ENCODE measurements around the gene LDB2. TPM values are rescaled to one million over a fixed set of nuclear protein-coding genes. Genes with fewer than 3 reads are reported as not detected.
A peak's percentile ranks its signal among the peaks of the same experiment; 100 is the strongest.

The LDB2 gene
- total and polyA plus RNA-seq, 4 donors = 11.0 to 128 (median 55.7) TPM

- WGBS, 2 donors = 72 to 75% methylated on average over 12 of the region's 12 CpGs
- DNase-seq = no peak
- H3K4me1 ChIP-seq (ENCODE audit: control insufficient read depth in 1 of 2, insufficient read depth in 2 of 2, low read length in 2 of 2) = no peaks in the 10 kb centered on the region
- peak; percentile 38 for ATAC-seq (ENCODE audit: low FRiP score)
- no peaks in the 10 kb centered on the region for H3K36me3 ChIP-seq (ENCODE audit: control insufficient read depth in 1 of 2, insufficient read depth in 2 of 2, low read length in 1 of 2)
- no peak overlapping the region for H3K27ac ChIP-seq (ENCODE audit: low read depth in 1 of 2, low read length in 2 of 2)
- H3K4me3 ChIP-seq (ENCODE audit: low read length in 2 of 2) = no peak overlapping the region
- H3K9me3 ChIP-seq (ENCODE audit: control insufficient read depth, low read length) = no peaks in the 10 kb centered on the region
- H3K27me3 ChIP-seq (ENCODE audit: control insufficient read depth in 1 of 2, insufficient read depth in 2 of 2, low read length in 1 of 2) = no peaks in the 10 kb centered on the region
- intact Hi-C loops (cut with DNase I) = no loop called here
Measured at GRCh38 chr4:16827794-16828724, 70.4 kb downstream of the LDB2 start.

GRCh38 chr4:16827045-16827444 lies 71.4 kb downstream of the LDB2 start:
- H3K9me3 ChIP-seq (ENCODE audit: control insufficient read depth, low read length) = no peaks in the 10 kb centered on the region
- H3K27me3 ChIP-seq (ENCODE audit: control insufficient read depth in 1 of 2, insufficient read depth in 2 of 2, low read length in 1 of 2) = no peaks in the 10 kb centered on the region
- no peaks in the 10 kb centered on the region for H3K36me3 ChIP-seq (ENCODE audit: control insufficient read depth in 1 of 2, insufficient read depth in 2 of 2, low read length in 1 of 2)
- ATAC-seq (ENCODE audit: low FRiP score) = no peak
- DNase-seq = no peak
- no peak overlapping the region for H3K4me3 ChIP-seq (ENCODE audit: low read length in 2 of 2)
- H3K27ac ChIP-seq (ENCODE audit: low read depth in 1 of 2, low read length in 2 of 2) = no peak overlapping the region
- WGBS, 2 donors = 50 to 54% methylated on average over 4 of the region's 4 CpGs
- intact Hi-C loops (cut with DNase I) = no loop called here
- H3K4me1 ChIP-seq (ENCODE audit: control insufficient read depth in 1 of 2, insufficient read depth in 2 of 2, low read length in 2 of 2) = no peaks in the 10 kb centered on the region

- no peaks in the 10 kb centered on the region for H3K36me3 ChIP-seq (ENCODE audit: control insufficient read depth in 1 of 2, insufficient read depth in 2 of 2, low read length in 1 of 2)
- H3K9me3 ChIP-seq (ENCODE audit: control insufficient read depth, low read length) = no peaks in the 10 kb centered on the region
- DNase-seq (no peak), ATAC-seq (ENCODE audit: low FRiP score) (no peak)
- 79 to 87% methylated on average over 3 of the region's 3 CpGs for WGBS, 2 donors
- intact Hi-C loops (cut with DNase I) = no loop called here
- no peak overlapping the region for H3K27ac ChIP-seq (ENCODE audit: low read depth in 1 of 2, low read length in 2 of 2)
- H3K27me3 ChIP-seq (ENCODE audit: control insufficient read depth in 1 of 2, insufficient read depth in 2 of 2, low read length in 1 of 2) = no peaks in the 10 kb centered on the region
- H3K4me1 ChIP-seq (ENCODE audit: control insufficient read depth in 1 of 2, insufficient read depth in 2 of 2, low read length in 2 of 2) = no peaks in the 10 kb centered on the region
- no peak overlapping the region for H3K4me3 ChIP-seq (ENCODE audit: low read length in 2 of 2)
Measured at GRCh38 chr4:16826406-16826910, 72.0 kb downstream of the LDB2 start.

GRCh38 chr4:16824278-16824806 lies 74.1 kb downstream of the LDB2 start:
- 80 to 87% methylated on average over 4 of the region's 4 CpGs for WGBS, 2 donors
- DNase-seq = no peak
- Histone ChIP-seq H3K36me3 (ENCODE audit: control insufficient read depth in 1 of 2, insufficient read depth in 2 of 2, low read length in 1 of 2) (no peaks in the 10 kb centered on the region), H3K27me3 (ENCODE audit: control insufficient read depth in 1 of 2, insufficient read depth in 2 of 2, low read length in 1 of 2) (no peaks in the 10 kb centered on the region), H3K4me1 (ENCODE audit: control insufficient read depth in 1 of 2, insufficient read depth in 2 of 2, low read length in 2 of 2) (peaks cover 0 to 2% of the 10 kb centered on the region in 2 donors), H3K27ac (ENCODE audit: low read depth in 1 of 2, low read length in 2 of 2) (no peak overlapping the region), H3K4me3 (ENCODE audit: low read length in 2 of 2) (no peak overlapping the region), H3K9me3 (ENCODE audit: control insufficient read depth, low read length) (no peaks in the 10 kb centered on the region)
- ATAC-seq (ENCODE audit: low FRiP score) = no peak
- intact Hi-C loops (cut with DNase I) = no loop called here

GRCh38 chr4:16820329-16820728 lies 78.1 kb downstream of the LDB2 start:
- ATAC-seq (ENCODE audit: low FRiP score) (peak; percentile 57), DNase-seq (no peak)
- H3K27me3 ChIP-seq (ENCODE audit: control insufficient read depth in 1 of 2, insufficient read depth in 2 of 2, low read length in 1 of 2) = no peaks in the 10 kb centered on the region
- H3K4me3 ChIP-seq (ENCODE audit: low read length in 2 of 2) = no peak overlapping the region
- H3K4me1 ChIP-seq (ENCODE audit: control insufficient read depth in 1 of 2, insufficient read depth in 2 of 2, low read length in 2 of 2) = peaks cover 0 to 2% of the 10 kb centered on the region in 2 donors
- no peak overlapping the region for H3K27ac ChIP-seq (ENCODE audit: low read depth in 1 of 2, low read length in 2 of 2)
- WGBS, 2 donors = 42% methylated on average over 6 of the region's 6 CpGs
- intact Hi-C loops (cut with DNase I) = no loop called here
- H3K9me3 ChIP-seq (ENCODE audit: control insufficient read depth, low read length) = no peaks in the 10 kb centered on the region
- no peaks in the 10 kb centered on the region for H3K36me3 ChIP-seq (ENCODE audit: control insufficient read depth in 1 of 2, insufficient read depth in 2 of 2, low read length in 1 of 2)

GRCh38 chr4:16819652-16820051 lies 78.8 kb downstream of the LDB2 start:
- no peaks in the 10 kb centered on the region for H3K27me3 ChIP-seq (ENCODE audit: control insufficient read depth in 1 of 2, insufficient read depth in 2 of 2, low read length in 1 of 2)
- H3K36me3 ChIP-seq (ENCODE audit: control insufficient read depth in 1 of 2, insufficient read depth in 2 of 2, low read length in 1 of 2) = no peaks in the 10 kb centered on the region
- peaks cover 0 to 2% of the 10 kb centered on the region in 2 donors for H3K4me1 ChIP-seq (ENCODE audit: control insufficient read depth in 1 of 2, insufficient read depth in 2 of 2, low read length in 2 of 2)
- no peaks in the 10 kb centered on the region for H3K9me3 ChIP-seq (ENCODE audit: control insufficient read depth, low read length)
- no peak for DNase-seq
- no peak overlapping the region for H3K4me3 ChIP-seq (ENCODE audit: low read length in 2 of 2)
- H3K27ac ChIP-seq (ENCODE audit: low read depth in 1 of 2, low read length in 2 of 2) = no peak overlapping the region
- 82 to 91% methylated on average over 3 of the region's 3 CpGs for WGBS, 2 donors
- no peak for ATAC-seq (ENCODE audit: low FRiP score)
- intact Hi-C loops (cut with DNase I) = no loop called here

- WGBS, 2 donors = 86 to 94% methylated on average over 3 of the region's 3 CpGs
- no peak for DNase-seq
- peaks cover 0 to 2% of the 10 kb centered on the region in 2 donors for H3K4me1 ChIP-seq (ENCODE audit: control insufficient read depth in 1 of 2, insufficient read depth in 2 of 2, low read length in 2 of 2)
- intact Hi-C loops (cut with DNase I) = no loop called here
- H3K27me3 ChIP-seq (ENCODE audit: control insufficient read depth in 1 of 2, insufficient read depth in 2 of 2, low read length in 1 of 2) = no peaks in the 10 kb centered on the region
- H3K4me3 ChIP-seq (ENCODE audit: low read length in 2 of 2) = no peak overlapping the region
- no peak overlapping the region for H3K27ac ChIP-seq (ENCODE audit: low read depth in 1 of 2, low read length in 2 of 2)
- no peaks in the 10 kb centered on the region for H3K9me3 ChIP-seq (ENCODE audit: control insufficient read depth, low read length)
- ATAC-seq (ENCODE audit: low FRiP score) = no peak
- no peaks in the 10 kb centered on the region for H3K36me3 ChIP-seq (ENCODE audit: control insufficient read depth in 1 of 2, insufficient read depth in 2 of 2, low read length in 1 of 2)
Measured at GRCh38 chr4:16818005-16818404, 80.4 kb downstream of the LDB2 start.

- H3K4me1 ChIP-seq (ENCODE audit: control insufficient read depth in 1 of 2, insufficient read depth in 2 of 2, low read length in 2 of 2) = peaks cover 0 to 2% of the 10 kb centered on the region in 2 donors
- no peaks in the 10 kb centered on the region for H3K9me3 ChIP-seq (ENCODE audit: control insufficient read depth, low read length)
- H3K4me3 ChIP-seq (ENCODE audit: low read length in 2 of 2) = no peak overlapping the region
- DNase-seq = no peak
- ATAC-seq (ENCODE audit: low FRiP score) = no peak
- 95 to 100% methylated on average over 1 of the region's 1 CpG for WGBS, 2 donors
- intact Hi-C loops (cut with DNase I) = no loop called here
- no peak overlapping the region for H3K27ac ChIP-seq (ENCODE audit: low read depth in 1 of 2, low read length in 2 of 2)
- no peaks in the 10 kb centered on the region for H3K27me3 ChIP-seq (ENCODE audit: control insufficient read depth in 1 of 2, insufficient read depth in 2 of 2, low read length in 1 of 2)
- H3K36me3 ChIP-seq (ENCODE audit: control insufficient read depth in 1 of 2, insufficient read depth in 2 of 2, low read length in 1 of 2) = no peaks in the 10 kb centered on the region
Measured at GRCh38 chr4:16817286-16817685, 81.2 kb downstream of the LDB2 start.

GRCh38 chr4:16814361-16814760 lies 84.1 kb downstream of the LDB2 start:
- no peaks in the 10 kb centered on the region for H3K4me1 ChIP-seq (ENCODE audit: control insufficient read depth in 1 of 2, insufficient read depth in 2 of 2, low read length in 2 of 2)
- no peaks in the 10 kb centered on the region for H3K36me3 ChIP-seq (ENCODE audit: control insufficient read depth in 1 of 2, insufficient read depth in 2 of 2, low read length in 1 of 2)
- WGBS, 2 donors = 91 to 93% methylated on average over 1 of the region's 1 CpG
- no peak overlapping the region for H3K27ac ChIP-seq (ENCODE audit: low read depth in 1 of 2, low read length in 2 of 2)
- ATAC-seq (ENCODE audit: low FRiP score) = no peak
- no peaks in the 10 kb centered on the region for H3K9me3 ChIP-seq (ENCODE audit: control insufficient read depth, low read length)
- intact Hi-C loops (cut with DNase I) = no loop called here
- no peak overlapping the region for H3K4me3 ChIP-seq (ENCODE audit: low read length in 2 of 2)
- no peaks in the 10 kb centered on the region for H3K27me3 ChIP-seq (ENCODE audit: control insufficient read depth in 1 of 2, insufficient read depth in 2 of 2, low read length in 1 of 2)
- no peak for DNase-seq
